GM12801 (cell line): ENCODE measurements around the gene IL12B.

Experiments
- TF ChIP-seq, protein P1 (sequence below): IDR thresholded peaks from one replicate; pipeline ENCODE4 v1.5.1; 2011; ENCODE audit warnings: control low read depth; ENCODE audit not compliant: insufficient read length; ENCODE audit errors: extremely low read depth

IL12B gene

DNA sequence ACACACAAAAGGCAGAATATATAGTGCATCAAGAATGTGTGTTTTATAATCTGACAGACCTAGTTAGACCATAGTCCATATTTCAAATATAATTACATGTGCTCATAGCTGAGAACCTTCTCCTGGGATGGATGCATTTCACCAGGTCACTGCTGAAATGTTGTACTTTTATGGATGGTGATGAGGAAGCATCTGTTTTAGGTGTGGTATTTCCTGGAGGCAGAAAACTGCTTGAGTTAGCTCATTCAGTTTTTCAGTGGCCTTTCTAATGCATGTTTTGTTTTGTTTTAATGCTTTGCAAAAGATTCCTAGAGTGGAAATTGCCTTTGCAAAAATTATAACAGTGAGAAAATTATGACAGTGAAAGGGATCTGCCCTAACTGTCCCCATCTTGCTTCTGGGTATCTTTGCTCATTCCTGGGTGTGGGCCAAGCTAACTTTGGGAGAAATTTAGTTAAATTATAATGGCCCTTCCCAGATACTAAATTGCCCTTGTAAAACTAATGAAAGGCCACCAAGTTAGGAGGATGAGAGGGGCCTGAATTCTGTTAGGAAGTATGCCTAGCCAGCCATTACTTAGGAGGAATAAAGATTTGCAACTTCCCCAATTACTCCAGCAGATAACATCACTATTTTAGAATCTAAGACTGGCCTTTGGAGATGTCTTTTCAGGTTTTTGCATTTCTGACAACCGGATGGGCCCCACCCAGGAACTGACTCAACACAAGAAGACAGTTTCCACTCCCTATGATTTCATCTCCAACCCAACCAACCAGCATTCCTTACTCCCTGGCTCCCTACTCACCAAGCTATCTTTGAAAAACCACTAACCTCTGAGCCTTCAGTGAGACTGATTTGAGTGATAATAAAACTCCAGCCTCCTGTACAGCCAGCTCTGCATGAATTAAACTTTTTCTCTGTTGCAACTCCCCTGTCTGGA, 7.0 kb upstream of the IL12B start:
- TF ChIP-seq, protein P1, sequence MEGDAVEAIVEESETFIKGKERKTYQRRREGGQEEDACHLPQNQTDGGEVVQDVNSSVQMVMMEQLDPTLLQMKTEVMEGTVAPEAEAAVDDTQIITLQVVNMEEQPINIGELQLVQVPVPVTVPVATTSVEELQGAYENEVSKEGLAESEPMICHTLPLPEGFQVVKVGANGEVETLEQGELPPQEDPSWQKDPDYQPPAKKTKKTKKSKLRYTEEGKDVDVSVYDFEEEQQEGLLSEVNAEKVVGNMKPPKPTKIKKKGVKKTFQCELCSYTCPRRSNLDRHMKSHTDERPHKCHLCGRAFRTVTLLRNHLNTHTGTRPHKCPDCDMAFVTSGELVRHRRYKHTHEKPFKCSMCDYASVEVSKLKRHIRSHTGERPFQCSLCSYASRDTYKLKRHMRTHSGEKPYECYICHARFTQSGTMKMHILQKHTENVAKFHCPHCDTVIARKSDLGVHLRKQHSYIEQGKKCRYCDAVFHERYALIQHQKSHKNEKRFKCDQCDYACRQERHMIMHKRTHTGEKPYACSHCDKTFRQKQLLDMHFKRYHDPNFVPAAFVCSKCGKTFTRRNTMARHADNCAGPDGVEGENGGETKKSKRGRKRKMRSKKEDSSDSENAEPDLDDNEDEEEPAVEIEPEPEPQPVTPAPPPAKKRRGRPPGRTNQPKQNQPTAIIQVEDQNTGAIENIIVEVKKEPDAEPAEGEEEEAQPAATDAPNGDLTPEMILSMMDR, result no peak

DNA sequence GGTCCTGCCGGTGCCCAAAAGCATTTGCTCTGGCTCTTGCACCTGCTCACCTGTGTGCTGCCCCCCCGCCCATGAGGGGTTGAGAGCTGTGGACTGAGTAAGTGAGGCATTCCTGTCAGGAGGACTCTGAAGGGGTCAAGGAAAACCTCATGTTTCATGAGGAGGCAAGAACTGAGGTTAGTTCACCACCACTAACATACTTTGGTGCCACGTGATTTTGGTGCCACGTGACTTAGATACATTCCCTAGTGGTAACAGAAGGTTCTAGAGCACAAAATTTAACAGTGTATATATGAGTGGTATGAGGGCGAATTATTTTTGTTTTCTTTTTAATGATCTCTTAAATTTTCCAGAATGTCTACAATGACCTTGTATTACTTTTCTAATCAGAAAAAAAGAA, 6.3 kb upstream of the IL12B start:
- TF ChIP-seq, protein P1, result no peak

DNA sequence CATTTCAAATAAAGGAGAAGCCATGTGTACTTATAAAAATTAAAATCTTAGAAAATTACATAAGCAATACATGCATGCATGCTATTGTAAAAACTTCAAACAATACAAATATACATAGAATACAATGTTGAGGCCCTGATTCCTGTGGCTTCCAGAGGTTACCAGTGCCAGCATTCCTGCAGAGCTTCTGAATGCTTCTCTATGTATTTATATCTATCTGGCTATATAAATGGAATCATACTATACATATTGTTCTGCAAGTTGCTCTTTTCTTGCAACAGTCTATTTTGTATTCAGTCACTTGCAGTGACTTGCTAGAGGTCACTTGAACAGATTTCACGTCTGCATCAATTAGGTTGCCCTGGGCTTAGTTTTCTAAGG, 3.2 kb upstream of the IL12B start:
- TF ChIP-seq, protein P1, result no peak

DNA sequence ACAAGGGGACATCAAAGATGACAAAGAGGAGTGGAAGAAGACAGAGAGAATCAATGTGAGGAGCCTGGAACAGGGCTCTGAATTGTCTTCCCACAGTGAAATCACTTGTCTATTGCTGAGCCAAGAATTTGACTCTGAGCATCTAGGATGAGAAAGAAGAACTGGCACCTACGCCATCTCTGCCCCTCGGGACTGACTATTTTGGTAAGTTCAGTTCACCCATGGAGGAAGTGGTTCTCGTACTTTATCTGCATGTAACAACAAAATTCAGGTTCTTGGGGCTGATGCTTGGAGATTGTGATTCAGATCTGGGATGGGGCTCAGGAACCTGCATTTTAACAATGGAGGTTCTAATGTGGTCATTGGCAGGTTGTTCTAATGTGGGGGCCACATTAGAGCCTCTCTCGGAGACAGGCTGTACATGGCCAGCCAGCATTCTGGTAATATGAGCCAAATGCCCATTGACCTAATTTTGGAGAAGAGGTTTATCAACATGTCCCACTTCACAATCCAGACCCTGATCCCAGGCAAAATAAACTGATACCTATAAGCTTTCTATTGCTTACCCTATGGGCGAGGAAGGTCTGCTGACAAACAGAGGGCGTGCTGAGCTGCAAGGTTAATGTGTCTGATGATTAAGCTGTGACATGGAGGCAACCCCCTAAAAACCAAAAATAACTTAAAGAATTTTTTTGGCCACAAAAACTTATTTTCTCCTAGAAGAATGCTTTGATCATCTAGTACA, 2.7 kb upstream of the IL12B start:
- TF ChIP-seq, protein P1, result no peak

DNA sequence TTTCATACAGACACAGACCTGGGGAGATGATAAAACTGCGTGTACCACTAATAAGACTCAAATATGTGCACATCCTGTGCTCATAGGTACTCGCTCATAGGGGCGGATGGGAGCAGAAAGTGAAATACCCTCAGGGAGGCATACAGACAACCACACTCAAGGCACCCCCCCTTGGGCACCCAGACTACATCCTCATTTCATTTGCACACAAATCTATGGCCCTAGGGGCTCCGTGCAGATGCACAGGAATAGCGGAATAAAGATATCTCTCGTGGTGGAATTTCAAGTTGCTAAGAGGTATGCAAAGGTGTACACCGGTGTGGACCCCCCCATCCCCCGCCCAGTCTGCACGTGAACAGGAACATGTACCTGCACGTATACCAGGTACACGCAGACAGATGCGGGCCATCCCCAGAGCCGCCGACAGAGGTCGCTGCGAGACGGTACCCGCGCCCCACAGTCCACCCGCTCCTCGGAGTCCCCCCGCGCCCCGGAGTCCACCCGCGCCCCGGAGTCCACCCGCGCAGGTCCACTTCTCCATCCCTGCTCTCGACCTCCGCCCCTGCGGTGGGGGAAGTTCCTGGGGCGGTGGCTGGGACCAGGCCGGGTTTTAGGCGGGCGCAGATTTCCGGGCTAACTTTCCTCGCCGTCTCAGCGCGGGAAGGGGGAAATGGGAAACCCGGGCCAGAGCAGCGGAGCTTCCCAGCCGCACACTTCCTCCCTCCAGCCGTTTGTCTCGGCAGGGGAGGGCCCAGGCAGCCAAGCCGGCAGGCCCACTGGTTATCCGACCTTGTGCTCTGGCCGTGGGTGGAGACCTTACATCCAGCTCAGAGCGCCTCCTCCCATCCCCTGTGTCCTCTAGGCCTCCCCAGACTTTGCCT, 1.0 kb upstream of the IL12B start:
- TF ChIP-seq, protein P1, result no peak

DNA sequence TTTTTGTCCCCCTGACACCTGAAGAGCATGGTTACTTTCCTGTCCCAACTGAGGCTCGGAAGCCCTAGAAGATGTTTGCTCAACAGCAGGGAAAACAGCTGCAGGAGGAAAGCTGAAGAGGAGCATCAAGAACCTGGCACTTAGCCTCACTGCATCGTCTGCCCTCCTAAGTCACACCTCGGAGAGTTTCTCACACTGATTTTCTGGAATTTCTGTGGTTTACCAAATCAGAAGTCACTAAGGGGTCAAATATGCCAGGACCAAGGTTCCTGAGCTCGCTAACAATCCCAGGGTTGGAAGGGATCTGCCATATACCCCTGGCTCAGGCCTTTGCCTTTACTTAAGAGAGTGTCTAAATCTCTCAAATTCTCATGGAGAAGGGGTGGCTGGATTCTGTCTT, 5.3 kb downstream of the IL12B start:
- TF ChIP-seq, protein P1, result no peak

DNA sequence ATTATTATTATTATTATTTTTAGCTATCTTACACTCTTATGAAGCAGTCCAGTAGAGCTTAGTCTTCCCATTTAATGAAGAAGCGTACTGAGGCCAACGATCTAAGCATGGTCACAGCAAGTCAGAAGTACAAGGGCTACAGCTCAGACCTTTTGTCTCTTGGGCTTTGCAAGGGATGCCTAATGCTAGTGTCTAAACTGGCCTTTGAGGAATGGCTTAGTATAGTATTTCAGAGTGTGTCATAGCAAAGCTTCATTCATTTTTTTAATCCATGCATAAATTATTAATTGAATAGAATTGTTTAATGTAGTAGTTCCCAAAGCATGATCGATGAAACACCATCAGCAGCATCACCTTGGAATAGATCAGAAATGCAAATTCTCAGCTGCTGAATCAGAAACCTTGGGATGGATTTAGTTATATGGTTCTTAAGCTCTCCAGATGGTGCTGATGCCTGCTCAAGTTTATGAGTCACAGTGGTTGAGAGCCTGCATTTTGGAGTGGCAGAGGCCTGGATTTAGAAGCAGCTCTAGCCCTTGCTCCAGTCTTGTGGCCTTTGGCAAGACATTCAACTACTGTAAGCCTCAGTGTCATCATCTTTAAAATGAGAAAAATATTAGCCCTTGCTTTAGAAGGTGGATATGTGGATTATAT, 6.1 kb downstream of the IL12B start:
- TF ChIP-seq, protein P1, result no peak
